ENCODE measurements around the gene LRRTM4. TPM values are rescaled to one million over a fixed set of nuclear protein-coding genes. Genes with fewer than 3 reads are reported as not detected.

LRRTM4 gene
- total and polyA plus RNA-seq, 2 experiments from 2014 or later, result 4.5 to 15.4 TPM

GRCh38 chr2:77459840-77460239 lies 62.3 kb downstream of the LRRTM4 start (continued):
- TF ChIP-seq CTCF (conservative IDR thresholded peaks at IDR 0.05; ENCODE audit: low read depth in 2 of 2) (no peak), POLR2AphosphoS5 (IDR thresholded peaks at IDR 0.05; ENCODE audit: low read depth) (no peak), REST (IDR thresholded peaks at IDR 0.05; ENCODE audit: unreplicated experiment) (no peak), NANOG (IDR thresholded peaks at IDR 0.05; ENCODE audit: borderline replicate concordance) (no peak)
- TF ChIP-seq, protein P1, sequence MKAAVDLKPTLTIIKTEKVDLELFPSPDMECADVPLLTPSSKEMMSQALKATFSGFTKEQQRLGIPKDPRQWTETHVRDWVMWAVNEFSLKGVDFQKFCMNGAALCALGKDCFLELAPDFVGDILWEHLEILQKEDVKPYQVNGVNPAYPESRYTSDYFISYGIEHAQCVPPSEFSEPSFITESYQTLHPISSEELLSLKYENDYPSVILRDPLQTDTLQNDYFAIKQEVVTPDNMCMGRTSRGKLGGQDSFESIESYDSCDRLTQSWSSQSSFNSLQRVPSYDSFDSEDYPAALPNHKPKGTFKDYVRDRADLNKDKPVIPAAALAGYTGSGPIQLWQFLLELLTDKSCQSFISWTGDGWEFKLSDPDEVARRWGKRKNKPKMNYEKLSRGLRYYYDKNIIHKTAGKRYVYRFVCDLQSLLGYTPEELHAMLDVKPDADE (IDR thresholded peaks at IDR 0.05), result no peak

DNA sequence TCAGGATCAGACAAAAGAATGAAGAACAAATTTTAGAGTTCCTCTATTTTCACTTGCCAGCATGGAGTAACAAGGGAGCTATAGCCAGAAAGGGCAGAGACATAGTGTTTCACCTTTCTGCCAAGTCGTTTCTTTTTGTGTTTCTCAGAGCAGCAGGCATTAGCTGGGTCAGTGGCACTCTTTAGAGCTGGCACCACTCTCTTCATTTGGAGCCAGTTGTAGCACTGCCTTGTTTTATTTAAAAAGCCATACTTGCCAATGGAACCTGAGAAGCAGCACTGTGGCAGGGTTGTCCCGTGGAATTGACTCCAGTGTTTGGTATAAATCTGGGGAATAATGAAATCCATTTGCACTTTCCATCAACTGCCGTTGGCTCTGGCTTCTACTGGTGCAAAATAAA lies 64.0 kb downstream of the LRRTM4 start:
- Histone ChIP-seq H3K4me3 (no peak overlapping the region), H3K27ac (ENCODE audit: low read depth) (no peak overlapping the region), H3K27me3 (ENCODE audit: insufficient read depth) (no peaks in the 10 kb centered on the region), H2AFZ (no peak overlapping the region), H3K9me2 (ENCODE audit: insufficient read depth) (no peaks in the 10 kb centered on the region), H3K4me1 (ENCODE audit: insufficient read depth) (peaks cover 34% of the 10 kb centered on the region), H3K4me2 (no peak overlapping the region), H3K79me2 (replicated peaks; ENCODE audit: insufficient read depth) (no peaks in the 10 kb centered on the region), H3F3A (replicated peaks; ENCODE audit: low read depth) (no peaks in the 10 kb centered on the region), H4K20me1 (replicated peaks; ENCODE audit: insufficient read depth) (no peaks in the 10 kb centered on the region), H3K36me3 (ENCODE audit: insufficient read depth) (no peaks in the 10 kb centered on the region)
- Mint-ChIP-seq H3K4me1 (peaks cover 27% of the 10 kb centered on the region), H3K9me3 (no peaks in the 10 kb centered on the region), H3K4me3 (no peak overlapping the region), H3K27me3 (ENCODE audit: insufficient read depth, low read depth, poor library complexity) (peaks cover 3% of the 10 kb centered on the region), H3K36me3 (ENCODE audit: low read depth) (no peaks in the 10 kb centered on the region), H3K27ac (no peak overlapping the region)
- TF ChIP-seq JUNB (IDR thresholded peaks at IDR 0.05; ENCODE audit: unreplicated experiment) (no peak), NANOG (IDR thresholded peaks at IDR 0.05; ENCODE audit: borderline replicate concordance) (no peak)
- TF ChIP-seq, protein P1 (IDR thresholded peaks at IDR 0.05), result no peak
- DNase-seq (ENCODE audit: low spot score) (no peak), ATAC-seq (no peak)
